SK-N-SH (cell line): ENCODE data around the gene NKD1.

ENCODE experiments used
- CTCF ChIP-seq: fragments of 200-600 bp; sonication (generic); IDR thresholded peaks from 2 replicates; pipeline ENCODE4 v1.6.1; 2017; ENCODE audit warnings: antibody characterized with exemption, mild to moderate bottlenecking, moderate library complexity
- NFIC ChIP-seq: IDR thresholded peaks from 2 replicates; pipeline ENCODE4 v1.4.0; 2012; ENCODE audit warnings: borderline replicate concordance
- SIN3A ChIP-seq: IDR thresholded peaks from 2 replicates; pipeline ENCODE4 v1.6.1; 2012; ENCODE audit warnings: low read depth, mild to moderate bottlenecking, low read length, moderate library complexity, borderline replicate concordance

DNA sequence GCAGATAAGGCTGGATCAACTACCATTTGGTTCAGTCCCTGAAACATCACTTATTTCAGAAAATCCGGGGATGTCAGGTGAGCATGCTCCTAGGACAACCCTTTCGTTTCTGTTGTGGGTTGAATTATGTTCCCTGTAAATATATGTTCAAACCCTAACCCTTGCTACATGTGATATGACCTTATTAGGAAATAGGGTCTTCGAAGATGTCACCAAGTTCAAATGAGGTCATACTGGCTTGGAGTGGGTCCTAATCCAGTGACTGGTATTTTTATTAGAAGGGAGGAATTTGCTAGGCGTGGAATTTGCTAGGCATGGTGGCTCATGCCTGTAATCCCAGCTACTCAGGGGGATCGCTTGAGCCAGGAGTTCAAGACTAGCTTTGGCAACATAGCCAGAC is 111.6 kb downstream of the NKD1 start:
- TF ChIP-seq SIN3A: no peak
- no peak for TF ChIP-seq CTCF
- TF ChIP-seq NFIC: no peak
